ENCODE measurements around the gene ACOD1.
A peak's percentile ranks its signal among the peaks of the same experiment; 100 is the strongest.

ACOD1 gene

GRCh38 chr13:76994281-76994680, 46.0 kb downstream of the ACOD1 start:
- H3K4me3 ChIP-seq (ENCODE audit: low read depth, low read length): no peak overlapping the region
- TF ChIP-seq CTCF (IDR thresholded peaks at IDR 0.05; ENCODE audit: insufficient read depth, low read depth, low read length, missing control alignments): no peak
- no peak for DNase-seq (ENCODE audit: low read depth)

GRCh38 chr13:77000475-77000874, 52.2 kb downstream of the ACOD1 start:
- DNase-seq (ENCODE audit: low read depth): no peak
- no peak for TF ChIP-seq CTCF (IDR thresholded peaks at IDR 0.05; ENCODE audit: insufficient read depth, low read depth, low read length, missing control alignments)
- H3K4me3 ChIP-seq (ENCODE audit: low read depth, low read length): no peak overlapping the region

- H3K4me3 ChIP-seq (ENCODE audit: low read depth, low read length): no peak overlapping the region
- TF ChIP-seq CTCF (IDR thresholded peaks at IDR 0.05; ENCODE audit: insufficient read depth, low read depth, low read length, missing control alignments): no peak
- DNase-seq (ENCODE audit: low read depth): no peak
Observed at GRCh38 chr13:77001540-77001939, 53.2 kb downstream of the ACOD1 start.

GRCh38 chr13:77001963-77002587, 53.8 kb downstream of the ACOD1 start:
- H3K4me3 ChIP-seq (ENCODE audit: low read depth, low read length): no peak overlapping the region
- no peak for DNase-seq (ENCODE audit: low read depth)
- no peak for TF ChIP-seq CTCF (IDR thresholded peaks at IDR 0.05; ENCODE audit: insufficient read depth, low read depth, low read length, missing control alignments)

- peak; percentile 21 for DNase-seq (ENCODE audit: low read depth)
- no peak overlapping the region for H3K4me3 ChIP-seq (ENCODE audit: low read depth, low read length)
- peak; percentile 48 for TF ChIP-seq CTCF (IDR thresholded peaks at IDR 0.05; ENCODE audit: insufficient read depth, low read depth, low read length, missing control alignments)
Observed at GRCh38 chr13:77002590-77003190, 54.4 kb downstream of the ACOD1 start.
